DMS153 (cell line): ENCODE measurements around the gene KIF26B.
"Not testable (repeated sequence)": the region's sequence is repeated elsewhere in the genome, so short reads cannot be mapped to it uniquely, and the experiment has no call there.

Source experiments
- DNase-seq: peaks from one replicate; lab custom pipeline; 2025; lab: John Stamatoyannopoulos, UW

KIF26B gene

GRCh38 chr1:245651093-245651492, 496.3 kb downstream of the KIF26B start:
- DNase-seq: no peak

GRCh38 chr1:245652116-245652515, 497.3 kb downstream of the KIF26B start:
- no peak for DNase-seq

- no peak for DNase-seq
Measured at GRCh38 chr1:245652660-245653427, 498.1 kb downstream of the KIF26B start.

GRCh38 chr1:245654460-245655050, 499.8 kb downstream of the KIF26B start:
- DNase-seq: no peak

- no peak for DNase-seq
Measured at GRCh38 chr1:245656189-245656717, 501.5 kb downstream of the KIF26B start.

- no peak for DNase-seq
Measured at GRCh38 chr1:245657371-245657770, 502.6 kb downstream of the KIF26B start.

GRCh38 chr1:245663373-245663772, 508.6 kb downstream of the KIF26B start:
- no peak for DNase-seq

- no peak for DNase-seq
Measured at GRCh38 chr1:245663841-245664240, 509.1 kb downstream of the KIF26B start.

GRCh38 chr1:245666412-245666811, 511.6 kb downstream of the KIF26B start:
- no peak for DNase-seq

GRCh38 chr1:245671349-245671748, 516.6 kb downstream of the KIF26B start:
- no peak for DNase-seq

- DNase-seq: no peak
Measured at GRCh38 chr1:245671966-245672767, 517.4 kb downstream of the KIF26B start.

- DNase-seq: not testable (repeated sequence)
Measured at GRCh38 chr1:245672836-245673656, 518.3 kb downstream of the KIF26B start.

- DNase-seq: no peak
Measured at GRCh38 chr1:245673881-245674414, 519.2 kb downstream of the KIF26B start.

- no peak for DNase-seq
Measured at GRCh38 chr1:245677461-245678240, 522.9 kb downstream of the KIF26B start.

GRCh38 chr1:245678860-245679411, 524.2 kb downstream of the KIF26B start:
- DNase-seq: peak; percentile 38

- no peak for DNase-seq
Measured at GRCh38 chr1:245679821-245680780, 525.3 kb downstream of the KIF26B start.

- DNase-seq: no peak
Measured at GRCh38 chr1:245682638-245683628, 528.1 kb downstream of the KIF26B start.

- no peak for DNase-seq
Measured at GRCh38 chr1:245683676-245684075, 528.9 kb downstream of the KIF26B start.
